ENCODE data around the gene SMIM9. TPM values are rescaled to one million over a fixed set of nuclear protein-coding genes. Genes with fewer than 3 reads are reported as not detected.
A peak's percentile ranks its signal among the peaks of the same experiment; 100 is the strongest.

SMIM9 gene
- total RNA-seq, 1 donor from 2014 or later = not detected

DNA sequence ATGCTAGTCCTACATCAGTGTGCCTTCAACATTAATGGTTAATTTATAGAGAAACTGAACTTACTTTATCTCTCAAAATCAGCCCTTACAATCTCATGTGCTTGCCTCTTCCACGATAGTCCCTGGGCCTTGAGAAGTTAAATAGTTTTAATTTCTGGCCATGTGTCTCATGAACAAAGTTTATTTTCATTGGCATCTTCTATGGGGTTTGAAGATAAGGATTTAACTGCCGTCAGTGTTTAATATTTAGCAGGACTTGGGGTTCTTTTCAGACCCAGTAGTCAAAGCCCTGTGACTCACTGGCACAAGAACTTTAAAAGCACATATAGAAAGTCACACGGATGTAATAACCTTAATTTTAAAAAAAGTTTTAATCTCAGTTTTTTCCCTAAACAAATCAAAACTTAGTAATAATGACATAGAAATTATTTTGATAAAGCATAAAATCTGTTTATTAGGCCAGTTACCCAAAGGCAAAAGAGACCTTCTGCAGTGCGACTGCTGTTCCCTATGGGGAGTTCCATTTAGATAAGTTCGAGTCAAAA, 19.1 kb downstream of the SMIM9 start:
- no peak for DNase-seq (ENCODE audit: low read depth in 2 of 2)

GRCh38 chrX:154813801-154814200, 20.7 kb downstream of the SMIM9 start:
- DNase-seq (ENCODE audit: low read depth in 2 of 2) = no peak

DNA sequence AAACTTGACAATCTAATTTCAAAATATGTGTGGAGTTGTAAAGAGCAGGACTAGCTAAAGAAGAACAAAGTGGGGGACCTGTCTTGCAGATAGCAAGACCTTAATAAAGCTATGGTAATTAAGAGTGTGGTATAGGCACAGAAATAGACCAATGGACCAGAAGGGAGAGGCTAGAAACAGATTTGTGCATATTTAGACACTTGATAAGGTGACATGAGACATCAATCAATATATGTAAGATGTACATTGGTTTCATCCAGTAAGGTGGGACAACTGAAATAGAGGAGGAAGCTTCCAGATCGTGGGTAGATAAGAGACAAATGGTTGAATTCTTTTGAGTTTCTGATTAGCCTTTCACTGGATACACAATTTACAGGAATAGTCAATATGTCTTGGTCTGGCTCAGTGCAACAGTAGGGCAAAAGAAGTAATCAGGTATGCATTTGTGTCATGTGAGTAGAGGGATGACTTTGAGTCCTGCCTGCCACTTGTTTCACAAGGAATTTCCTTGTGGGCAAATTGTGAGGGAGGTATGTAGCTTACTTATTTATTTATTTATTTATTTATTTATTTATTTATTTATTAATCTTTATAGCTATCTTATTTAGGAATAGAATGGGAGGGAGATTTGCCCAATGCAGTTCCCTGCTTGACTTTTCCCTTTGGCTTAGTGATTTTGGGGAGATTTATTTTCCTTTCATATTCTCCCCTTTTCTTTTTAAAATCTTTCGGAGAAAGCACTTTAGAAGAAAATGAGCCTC, 21.9 kb downstream of the SMIM9 start:
- DNase-seq (ENCODE audit: low read depth in 2 of 2) = no peak

GRCh38 chrX:154809939-154810665, 24.4 kb downstream of the SMIM9 start:
- no peak for DNase-seq (ENCODE audit: low read depth in 2 of 2)

DNA sequence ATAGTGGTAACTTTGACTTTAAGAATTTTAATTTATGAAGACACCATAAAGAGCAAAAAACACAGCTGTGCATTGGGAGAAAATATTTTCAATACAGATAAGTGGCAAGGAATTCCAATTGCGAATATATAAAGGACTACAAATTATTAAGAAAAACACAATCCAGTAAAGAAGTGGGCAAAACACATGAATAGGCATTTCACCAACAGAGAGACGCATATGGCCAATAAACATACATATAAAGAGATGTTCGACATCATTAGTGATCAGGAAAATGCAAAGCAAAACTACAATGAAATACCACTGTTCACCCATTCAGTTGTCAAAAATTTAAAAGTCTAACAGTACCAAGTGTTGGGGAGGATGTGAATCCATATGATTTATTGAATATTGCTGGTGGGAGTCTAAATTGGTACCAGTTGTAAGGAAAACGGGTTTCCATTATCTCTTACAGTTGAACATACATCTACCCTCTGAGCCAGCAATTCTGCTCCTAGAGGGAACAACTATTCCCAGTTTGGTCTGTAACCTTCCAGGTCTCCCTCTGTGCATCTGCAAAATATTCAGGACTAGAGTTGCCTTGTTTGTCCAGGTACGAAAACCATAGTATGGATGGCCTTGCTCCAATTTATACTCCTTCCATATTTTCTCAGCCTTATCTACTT, 27.5 kb downstream of the SMIM9 start:
- DNase-seq (ENCODE audit: low read depth in 2 of 2) = no peak

DNA sequence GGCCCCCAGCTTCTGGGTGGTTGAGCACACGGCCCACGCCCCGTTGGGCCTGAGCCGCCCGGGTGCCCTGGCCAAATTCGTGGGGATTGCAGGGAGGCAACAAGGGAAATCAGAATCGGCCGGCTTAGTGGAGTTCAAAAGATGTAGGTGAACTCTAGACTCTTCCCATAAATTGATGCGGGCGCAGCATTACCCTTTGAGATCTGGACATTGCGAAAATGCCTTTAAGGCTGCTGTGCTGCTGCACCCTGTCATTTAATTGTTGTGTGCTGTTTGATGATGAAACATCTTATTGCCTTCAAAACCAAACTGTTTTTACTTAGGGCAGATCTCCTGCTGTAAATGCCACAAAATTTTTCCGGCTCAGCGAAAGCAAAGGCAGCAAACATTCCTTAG, 28.8 kb downstream of the SMIM9 start:
- DNase-seq (ENCODE audit: low read depth in 2 of 2) = no peak

GRCh38 chrX:154804957-154805695, 29.3 kb downstream of the SMIM9 start, which contains the start of gene MPP1:
MPP1 (minus strand) TSS chrX:154805485; CDS start chrX:154805373, 112 bp downstream.
- DNase-seq (ENCODE audit: low read depth in 2 of 2) = peak; percentile 60 to 76

GRCh38 chrX:154804261-154804956, 30.1 kb downstream of the SMIM9 start:
- no peak for DNase-seq (ENCODE audit: low read depth in 2 of 2)

GRCh38 chrX:154802947-154803346, 31.5 kb downstream of the SMIM9 start:
- no peak for DNase-seq (ENCODE audit: low read depth in 2 of 2)

DNA sequence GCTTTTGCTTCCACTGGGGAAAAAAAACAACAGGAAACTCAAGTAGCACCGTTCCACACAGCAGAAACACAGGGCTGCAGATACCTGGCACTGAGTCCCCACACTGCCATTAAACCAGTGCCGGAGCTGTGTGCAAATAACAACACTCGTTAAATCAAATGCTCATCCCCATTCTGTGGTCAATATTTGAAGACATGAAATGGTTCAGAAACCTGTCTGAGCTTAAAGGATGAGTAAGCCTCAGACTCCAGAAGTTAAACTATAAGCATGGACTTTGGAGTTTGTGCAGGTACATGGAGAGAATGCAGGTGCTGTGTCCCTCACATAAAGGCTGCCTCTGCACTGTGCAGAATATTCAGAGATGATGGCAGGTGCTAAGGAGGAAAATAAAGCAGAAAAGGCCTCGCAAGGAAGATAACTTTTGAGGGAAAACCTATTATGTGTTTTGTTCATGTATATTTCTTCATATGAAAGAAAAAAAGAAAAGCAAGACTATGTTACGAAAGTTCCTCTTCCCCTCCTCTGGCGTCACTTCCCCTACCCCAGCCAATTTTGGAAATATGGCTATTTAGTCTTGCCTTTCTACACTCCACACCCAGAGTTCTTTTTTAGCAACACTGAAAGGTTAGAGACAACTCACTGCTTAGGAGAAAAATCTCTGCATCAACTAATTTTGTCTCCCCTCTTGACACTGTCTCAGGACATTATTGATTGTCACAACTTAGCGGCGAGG, 33.8 kb downstream of the SMIM9 start:
- DNase-seq (ENCODE audit: low read depth in 2 of 2) = peak in 1 of 2 donors; percentile 28

- DNase-seq (ENCODE audit: low read depth in 2 of 2) = peak; percentile 73 to 74
These were observed 34.7 kb downstream of the SMIM9 start for GRCh38 chrX:154799556-154800348.

DNA sequence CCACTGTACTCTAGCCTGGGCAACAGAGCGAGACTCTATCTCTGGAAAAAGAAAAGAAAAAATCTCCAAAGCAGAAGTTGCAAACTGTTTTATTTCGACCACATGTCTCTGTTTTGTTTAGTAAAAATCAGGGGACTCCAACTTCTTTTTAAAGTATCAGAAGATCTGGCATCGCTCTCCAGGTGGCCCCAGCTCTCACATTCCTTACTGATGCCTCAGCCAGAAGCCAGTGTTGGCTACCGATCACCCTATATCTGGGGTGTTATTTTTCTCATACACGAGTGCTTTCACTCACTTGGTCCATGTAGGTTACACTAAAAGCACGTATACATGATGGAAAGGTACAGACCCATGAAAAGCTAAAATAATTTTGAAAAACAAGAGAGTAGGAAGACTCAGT, 37.5 kb downstream of the SMIM9 start:
- DNase-seq (ENCODE audit: low read depth in 2 of 2) = no peak

DNA sequence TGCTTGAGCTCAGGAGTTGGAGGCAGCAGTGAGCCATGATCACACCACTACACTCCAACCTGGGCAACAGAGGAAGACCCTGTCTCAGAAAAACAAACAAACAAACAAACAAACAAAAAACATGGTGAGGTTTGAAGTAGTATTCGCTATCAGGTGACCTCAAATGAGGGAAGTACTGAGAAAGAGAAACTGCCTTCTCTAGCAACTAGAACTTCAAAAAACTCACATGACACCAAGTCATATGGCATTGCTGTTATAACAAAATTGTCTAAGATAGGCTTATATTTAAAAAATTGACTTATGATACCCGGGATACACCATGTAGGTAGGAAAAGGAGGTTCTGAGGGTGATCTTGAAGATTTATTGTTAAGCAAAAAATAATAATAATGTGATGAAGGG, 39.4 kb downstream of the SMIM9 start:
- DNase-seq (ENCODE audit: low read depth in 2 of 2) = no peak

- no peak for DNase-seq (ENCODE audit: low read depth in 2 of 2)
These were observed 41.2 kb downstream of the SMIM9 start for GRCh38 chrX:154793084-154793795.

DNA sequence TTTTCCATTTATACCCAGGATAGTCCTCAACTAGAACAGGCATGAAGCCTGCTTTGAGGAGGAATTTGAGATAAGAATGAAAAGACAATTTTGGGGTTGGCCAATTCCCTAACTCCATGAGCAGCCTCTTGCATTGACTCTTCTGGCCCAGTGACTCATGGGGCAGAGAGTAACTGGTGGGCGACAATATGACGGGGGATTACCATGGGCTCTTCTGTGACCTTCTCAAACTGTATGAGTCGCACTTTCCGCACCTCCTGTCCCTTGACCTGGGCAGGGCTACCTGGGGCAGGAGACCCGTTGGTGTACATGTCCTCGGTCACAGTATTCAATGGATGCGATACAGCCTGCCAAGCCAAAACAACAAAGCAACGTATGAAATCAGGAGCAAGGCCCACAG, 42.5 kb downstream of the SMIM9 start:
- DNase-seq (ENCODE audit: low read depth in 2 of 2) = no peak

DNA sequence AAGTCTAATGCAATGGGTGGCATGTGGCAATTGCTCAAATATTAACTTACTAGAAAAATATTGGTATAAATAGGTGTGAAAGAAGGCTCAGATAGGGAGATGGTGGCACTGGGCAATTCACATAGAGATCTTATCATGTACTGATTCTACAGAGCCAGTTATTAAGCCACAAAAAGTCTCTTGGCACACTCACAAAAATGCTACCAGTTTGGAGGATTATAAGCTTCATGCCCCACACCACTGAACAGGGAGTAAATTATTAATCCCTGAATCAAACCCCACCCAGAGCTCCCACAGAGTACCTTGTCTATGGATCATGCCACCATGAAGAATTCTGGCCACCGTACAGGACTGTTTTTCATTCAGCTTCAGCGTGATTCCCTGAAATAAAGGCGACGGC, 43.0 kb downstream of the SMIM9 start:
- DNase-seq (ENCODE audit: low read depth in 2 of 2) = no peak

DNA sequence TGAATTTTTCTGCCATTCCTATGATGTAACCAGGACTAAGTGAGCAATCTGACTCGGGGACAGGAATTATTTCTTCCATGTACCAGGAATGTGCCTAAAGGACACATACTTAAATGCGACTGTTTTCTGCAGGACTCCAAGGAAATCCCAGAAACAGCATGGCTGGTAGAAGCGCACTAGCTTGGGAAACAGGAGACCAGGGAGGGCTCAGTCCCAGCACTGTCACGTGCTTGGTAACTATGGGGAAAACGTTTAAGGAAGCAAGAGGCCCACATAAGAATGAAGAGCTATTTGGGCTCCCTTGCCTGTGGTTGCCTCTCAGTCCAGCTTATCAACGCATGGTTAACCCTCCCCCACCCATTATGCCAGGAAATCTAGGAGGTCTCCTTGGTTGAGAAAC, 48.7 kb downstream of the SMIM9 start:
- DNase-seq (ENCODE audit: low read depth in 2 of 2) = no peak

GRCh38 chrX:154784149-154784995, 50.1 kb downstream of the SMIM9 start:
- no peak for DNase-seq (ENCODE audit: low read depth in 2 of 2)

All from lung microvascular endothelial cell (primary cell).